ENCODE results near the gene MARCO.

Gene MARCO

GRCh38 chr2:118987886-118988285 lies 45.9 kb downstream of the MARCO start:
- TF ChIP-seq, protein P1, sequence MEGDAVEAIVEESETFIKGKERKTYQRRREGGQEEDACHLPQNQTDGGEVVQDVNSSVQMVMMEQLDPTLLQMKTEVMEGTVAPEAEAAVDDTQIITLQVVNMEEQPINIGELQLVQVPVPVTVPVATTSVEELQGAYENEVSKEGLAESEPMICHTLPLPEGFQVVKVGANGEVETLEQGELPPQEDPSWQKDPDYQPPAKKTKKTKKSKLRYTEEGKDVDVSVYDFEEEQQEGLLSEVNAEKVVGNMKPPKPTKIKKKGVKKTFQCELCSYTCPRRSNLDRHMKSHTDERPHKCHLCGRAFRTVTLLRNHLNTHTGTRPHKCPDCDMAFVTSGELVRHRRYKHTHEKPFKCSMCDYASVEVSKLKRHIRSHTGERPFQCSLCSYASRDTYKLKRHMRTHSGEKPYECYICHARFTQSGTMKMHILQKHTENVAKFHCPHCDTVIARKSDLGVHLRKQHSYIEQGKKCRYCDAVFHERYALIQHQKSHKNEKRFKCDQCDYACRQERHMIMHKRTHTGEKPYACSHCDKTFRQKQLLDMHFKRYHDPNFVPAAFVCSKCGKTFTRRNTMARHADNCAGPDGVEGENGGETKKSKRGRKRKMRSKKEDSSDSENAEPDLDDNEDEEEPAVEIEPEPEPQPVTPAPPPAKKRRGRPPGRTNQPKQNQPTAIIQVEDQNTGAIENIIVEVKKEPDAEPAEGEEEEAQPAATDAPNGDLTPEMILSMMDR (IDR thresholded peaks at IDR 0.05): no peak

DNA sequence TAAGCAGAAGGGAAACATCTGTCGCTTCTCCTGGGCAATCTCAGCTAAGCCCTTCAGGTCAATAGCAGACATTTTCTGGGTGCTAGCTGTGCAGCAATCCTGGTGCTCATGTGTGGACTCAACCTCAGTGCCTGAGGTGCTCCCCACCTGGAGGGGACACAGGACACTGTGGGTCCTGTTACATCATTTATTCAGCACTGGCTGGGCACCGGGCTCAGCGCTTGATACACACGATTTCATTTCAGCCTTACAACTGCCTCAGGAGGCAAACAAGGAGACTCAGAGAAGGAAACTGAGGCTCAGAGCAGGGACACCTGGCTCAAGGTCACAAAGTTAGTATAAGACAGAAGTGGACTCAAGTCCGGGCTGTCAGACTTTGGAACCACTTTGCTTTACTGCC lies 46.7 kb downstream of the MARCO start:
- TF ChIP-seq, protein P1 (IDR thresholded peaks at IDR 0.05): no peak

GRCh38 chr2:118989481-118989880 lies 47.5 kb downstream of the MARCO start:
- TF ChIP-seq, protein P1 (IDR thresholded peaks at IDR 0.05): no peak

DNA sequence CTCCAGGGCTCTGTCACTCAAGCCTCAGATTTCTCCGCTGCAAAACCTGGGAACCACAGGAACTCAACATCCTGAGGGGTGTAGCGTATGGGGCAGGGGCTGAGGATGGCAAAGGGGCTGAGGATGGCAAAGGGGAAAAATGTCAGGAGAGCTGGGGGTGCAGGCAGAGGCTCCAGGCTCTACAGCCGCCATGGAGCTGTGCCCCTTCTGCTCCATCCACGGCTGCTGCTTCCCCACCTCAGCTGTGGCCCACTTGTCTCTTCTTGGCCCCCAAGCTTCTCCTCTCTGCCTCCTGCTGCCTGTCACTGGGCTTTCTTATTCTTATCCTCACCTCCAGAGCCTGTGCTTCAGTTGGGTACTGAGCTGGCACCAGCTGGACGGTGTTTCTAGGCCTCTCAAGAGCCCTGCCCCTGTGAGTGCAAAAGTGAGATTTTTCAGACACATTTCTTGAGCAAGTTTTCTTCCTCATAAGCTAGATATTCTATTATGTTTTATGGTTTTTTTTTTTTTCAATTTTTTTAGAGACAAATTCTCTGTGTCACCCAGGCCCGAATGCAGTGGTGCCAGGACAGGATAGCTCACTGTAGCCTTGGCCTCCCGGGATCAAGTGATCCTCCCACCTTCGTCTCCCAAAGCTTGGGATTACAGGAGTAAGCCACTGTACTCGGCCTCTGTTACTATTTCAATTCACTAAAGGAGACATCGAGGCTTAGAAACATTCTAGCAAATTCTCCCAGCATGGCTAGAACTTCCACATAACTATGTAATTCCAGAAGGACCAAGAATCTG lies 49.0 kb downstream of the MARCO start:
- TF ChIP-seq, protein P1 (IDR thresholded peaks at IDR 0.05): no peak

DNA sequence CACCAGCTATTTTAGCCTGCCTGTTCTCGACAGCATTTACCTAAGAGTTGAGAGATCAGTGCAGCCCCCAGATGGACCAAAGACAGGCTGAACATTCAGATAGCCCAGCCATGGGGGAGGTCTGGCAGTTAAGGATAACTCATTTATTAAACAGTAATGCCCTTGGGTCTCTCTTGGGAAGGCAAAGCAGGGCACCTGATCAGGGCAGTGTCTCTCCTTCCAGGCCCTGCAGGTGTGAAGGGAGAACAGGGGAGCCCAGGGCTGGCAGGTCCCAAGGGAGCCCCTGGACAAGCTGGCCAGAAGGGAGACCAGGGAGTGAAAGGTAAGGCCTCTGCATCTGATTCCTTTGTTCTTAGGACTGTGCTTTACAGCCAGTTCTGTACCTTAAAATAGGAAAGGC lies 49.6 kb downstream of the MARCO start:
- TF ChIP-seq, protein P1 (IDR thresholded peaks at IDR 0.05): no peak

DNA sequence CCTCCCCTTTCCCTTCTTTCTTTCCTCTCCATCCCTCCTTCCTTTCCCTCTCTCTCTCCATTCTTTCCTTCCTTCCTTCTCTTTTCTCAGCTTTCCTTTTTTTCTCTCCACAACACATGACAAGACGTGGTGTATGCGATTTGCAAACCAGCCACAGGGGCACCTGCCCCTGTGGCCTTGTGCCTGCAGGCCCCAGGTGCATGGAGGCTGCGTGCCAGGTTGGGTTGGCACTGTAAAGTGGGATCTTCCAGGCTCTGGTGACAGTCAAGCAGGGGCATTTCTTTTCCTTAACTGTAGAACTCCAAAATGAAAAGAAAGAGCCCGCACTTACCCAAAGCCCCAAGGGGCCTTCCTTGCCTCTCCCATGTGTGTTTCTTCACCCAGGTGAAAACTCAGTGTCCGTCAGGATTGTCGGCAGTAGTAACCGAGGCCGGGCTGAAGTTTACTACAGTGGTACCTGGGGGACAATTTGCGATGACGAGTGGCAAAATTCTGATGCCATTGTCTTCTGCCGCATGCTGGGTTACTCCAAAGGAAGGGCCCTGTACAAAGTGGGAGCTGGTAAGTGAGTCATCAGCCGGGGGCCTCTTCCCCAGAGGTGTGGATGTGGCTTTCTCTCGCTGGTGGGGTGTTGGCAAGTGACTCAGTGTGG lies 50.9 kb downstream of the MARCO start:
- TF ChIP-seq, protein P1 (IDR thresholded peaks at IDR 0.05): no peak

DNA sequence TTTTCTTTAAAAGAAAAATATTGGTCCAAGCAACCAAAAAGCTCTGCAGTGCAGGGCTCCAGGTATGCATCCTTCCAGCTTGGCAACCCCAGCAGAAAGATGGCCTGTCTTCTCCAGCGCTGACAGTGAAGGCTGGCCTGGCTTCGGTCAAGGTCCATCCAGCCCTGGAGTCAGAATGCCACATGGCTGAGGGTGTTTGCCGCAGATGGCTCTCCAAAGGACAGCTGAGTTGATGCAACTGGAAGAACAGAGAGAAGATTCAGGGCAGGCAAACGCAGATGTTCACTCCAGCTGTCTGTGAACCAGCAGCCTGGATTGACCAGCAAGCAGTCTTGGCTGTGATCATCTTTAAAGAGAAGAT lies 51.4 kb downstream of the MARCO start:
- TF ChIP-seq, protein P1 (IDR thresholded peaks at IDR 0.05): no peak

Data from LNCAP (cell line).